ENCODE measurements around the gene MAP2K5. TPM values are rescaled to one million over a fixed set of nuclear protein-coding genes. Genes with fewer than 3 reads are reported as not detected.

The MAP2K5 gene
- total RNA-seq, 1 donor from 2014 or later, result 30.7 TPM

GRCh38 chr15:67803996-67804843 lies 261.7 kb downstream of the MAP2K5 start:
- TF ChIP-seq CTCF (IDR thresholded peaks at IDR 0.05; ENCODE audit: unreplicated experiment), result no peak
- no peak overlapping the region for H3K27ac Mint-ChIP-seq

GRCh38 chr15:67805008-67805665 lies 262.6 kb downstream of the MAP2K5 start:
- Mint-ChIP-seq H3K4me1 (ENCODE audit: low read depth) (peaks cover 6% of the 10 kb centered on the region), H3K36me3 (ENCODE audit: insufficient read depth) (peaks cover 3% of the 10 kb centered on the region), H3K4me3 (ENCODE audit: low read depth) (no peak overlapping the region), H3K27ac (no peak overlapping the region), H3K9me3 (ENCODE audit: low read depth) (no peaks in the 10 kb centered on the region), H3K27me3 (no peaks in the 10 kb centered on the region)
- DNase-seq (ENCODE audit: low spot score, unreplicated experiment), result no peak
- no peak for TF ChIP-seq CTCF (IDR thresholded peaks at IDR 0.05; ENCODE audit: unreplicated experiment)

More at GRCh38 chr15:67803996-67804843, 261.7 kb downstream of the MAP2K5 start:
- DNase-seq (ENCODE audit: low spot score, unreplicated experiment), result no peak
- Mint-ChIP-seq H3K27me3 (no peaks in the 10 kb centered on the region), H3K36me3 (ENCODE audit: insufficient read depth) (peaks cover 3% of the 10 kb centered on the region), H3K4me3 (ENCODE audit: low read depth) (no peak overlapping the region), H3K4me1 (ENCODE audit: low read depth) (peaks cover 6% of the 10 kb centered on the region), H3K9me3 (ENCODE audit: low read depth) (no peaks in the 10 kb centered on the region)

GRCh38 chr15:67805666-67806516 lies 263.4 kb downstream of the MAP2K5 start:
- DNase-seq (ENCODE audit: low spot score, unreplicated experiment), result no peak
- H3K27ac Mint-ChIP-seq, result no peak overlapping the region
- H3K36me3 Mint-ChIP-seq (ENCODE audit: insufficient read depth), result peaks cover 3% of the 10 kb centered on the region
- TF ChIP-seq CTCF (IDR thresholded peaks at IDR 0.05; ENCODE audit: unreplicated experiment), result no peak
- H3K9me3 Mint-ChIP-seq (ENCODE audit: low read depth), result no peaks in the 10 kb centered on the region
- H3K4me1 Mint-ChIP-seq (ENCODE audit: low read depth), result peaks cover 6% of the 10 kb centered on the region
- H3K4me3 Mint-ChIP-seq (ENCODE audit: low read depth), result no peak overlapping the region
- H3K27me3 Mint-ChIP-seq, result no peaks in the 10 kb centered on the region

GRCh38 chr15:67806536-67806935 lies 264.0 kb downstream of the MAP2K5 start:
- Mint-ChIP-seq H3K4me1 (ENCODE audit: low read depth) (peaks cover 6% of the 10 kb centered on the region), H3K27ac (no peak overlapping the region), H3K9me3 (ENCODE audit: low read depth) (no peaks in the 10 kb centered on the region), H3K27me3 (no peaks in the 10 kb centered on the region), H3K36me3 (ENCODE audit: insufficient read depth) (peaks cover 3% of the 10 kb centered on the region), H3K4me3 (ENCODE audit: low read depth) (no peak overlapping the region)
- DNase-seq (ENCODE audit: low spot score, unreplicated experiment), result no peak
- no peak for TF ChIP-seq CTCF (IDR thresholded peaks at IDR 0.05; ENCODE audit: unreplicated experiment)

- Mint-ChIP-seq H3K27ac (no peak overlapping the region), H3K9me3 (ENCODE audit: low read depth) (no peaks in the 10 kb centered on the region), H3K36me3 (ENCODE audit: insufficient read depth) (peaks cover 3% of the 10 kb centered on the region), H3K4me1 (ENCODE audit: low read depth) (peaks cover 8% of the 10 kb centered on the region), H3K27me3 (no peaks in the 10 kb centered on the region), H3K4me3 (ENCODE audit: low read depth) (no peak overlapping the region)
- no peak for DNase-seq (ENCODE audit: low spot score, unreplicated experiment)
- no peak for TF ChIP-seq CTCF (IDR thresholded peaks at IDR 0.05; ENCODE audit: unreplicated experiment)
Observed at GRCh38 chr15:67807141-67807540, 264.6 kb downstream of the MAP2K5 start.
